SK-N-SH treated with all-trans-retinoic acid at 6 μM for 48 hours (cell line): Measurements from ENCODE around the gene UBXN2A.

Experiments
- GLIS3 ChIP-seq: fragments of 250-450 bp; sonication (Bioruptor Pico); IDR thresholded peaks from 2 replicates; pipeline ENCODE4 v1.5.0; 2020; ENCODE audit warnings: mild to moderate bottlenecking, moderate library complexity
- ISL1 ChIP-seq: fragments of 250-450 bp; sonication (Bioruptor Pico); IDR thresholded peaks from 2 replicates; pipeline ENCODE4 v2.1.2; 2022; ENCODE audit warnings: mild to moderate bottlenecking, moderate library complexity
- RARB ChIP-seq: fragments of 250-450 bp; sonication (Bioruptor Pico); IDR thresholded peaks from 2 replicates; pipeline ENCODE4 v1.8.0; 2021; ENCODE audit warnings: mild to moderate bottlenecking, moderate library complexity
- TCF4 ChIP-seq: fragments of 250-450 bp; sonication (Bioruptor Pico); IDR thresholded peaks from 2 replicates; pipeline ENCODE4 v1.8.0; 2021; ENCODE audit warnings: mild to moderate bottlenecking, moderate library complexity, borderline replicate concordance
- ZC3H10 ChIP-seq: fragments of 250-450 bp; sonication (Bioruptor Pico); IDR thresholded peaks from 2 replicates; pipeline ENCODE4 v1.5.1; 2021; ENCODE audit warnings: mild to moderate bottlenecking, moderate library complexity
- ZFP3 ChIP-seq: fragments of 250-450 bp; sonication (Bioruptor Pico); IDR thresholded peaks from 2 replicates; pipeline ENCODE4 v1.5.0; 2020; ENCODE audit warnings: mild to moderate bottlenecking, moderate library complexity
- ZNF70 ChIP-seq: fragments of 450-650 bp; formaldehyde crosslinking; IDR thresholded peaks from 2 replicates; pipeline ENCODE4 v1.5.0; 2020; ENCODE audit warnings: mild to moderate bottlenecking, moderate library complexity
- TF ChIP-seq, protein P1 (sequence below): fragments of 250-450 bp; sonication (Bioruptor Pico); IDR thresholded peaks from 2 replicates; pipeline ENCODE4 v1.5.1; 2021; ENCODE audit warnings: mild to moderate bottlenecking, moderate library complexity
- TF ChIP-seq, protein P2 (sequence below): fragments of 250-450 bp; sonication (Bioruptor Pico); IDR thresholded peaks from 2 replicates; pipeline ENCODE4 v1.8.0; 2020; ENCODE audit warnings: mild to moderate bottlenecking, moderate library complexity, borderline replicate concordance

DNA sequence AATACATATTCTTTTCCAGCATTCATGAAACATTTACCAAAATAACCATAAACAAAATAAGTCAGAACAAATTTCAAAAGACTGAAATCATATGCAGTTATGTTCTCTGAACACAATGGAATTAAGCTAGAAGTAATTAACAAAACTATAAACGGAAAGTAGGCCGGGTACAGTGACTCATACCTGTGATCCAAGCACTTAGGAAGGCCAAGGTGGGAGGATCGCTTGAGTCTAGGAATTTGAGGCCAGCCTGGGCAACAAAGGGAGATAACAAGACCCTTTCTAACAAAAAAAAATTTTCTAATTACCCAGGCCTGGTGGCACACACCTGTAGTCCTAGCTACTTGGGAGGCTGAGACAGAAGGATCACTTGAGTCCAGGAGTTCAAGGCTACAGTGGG lies 28.2 kb upstream of the UBXN2A start:
- TF ChIP-seq ISL1 (no peak), ZNF70 (no peak), RARB (CRISPR knock-in tag) (no peak), ZFP3 (CRISPR knock-in tag) (no peak), TCF4 (CRISPR knock-in tag) (no peak), GLIS3 (CRISPR knock-in tag) (no peak), ZC3H10 (CRISPR knock-in tag) (no peak)
- TF ChIP-seq, protein P1, sequence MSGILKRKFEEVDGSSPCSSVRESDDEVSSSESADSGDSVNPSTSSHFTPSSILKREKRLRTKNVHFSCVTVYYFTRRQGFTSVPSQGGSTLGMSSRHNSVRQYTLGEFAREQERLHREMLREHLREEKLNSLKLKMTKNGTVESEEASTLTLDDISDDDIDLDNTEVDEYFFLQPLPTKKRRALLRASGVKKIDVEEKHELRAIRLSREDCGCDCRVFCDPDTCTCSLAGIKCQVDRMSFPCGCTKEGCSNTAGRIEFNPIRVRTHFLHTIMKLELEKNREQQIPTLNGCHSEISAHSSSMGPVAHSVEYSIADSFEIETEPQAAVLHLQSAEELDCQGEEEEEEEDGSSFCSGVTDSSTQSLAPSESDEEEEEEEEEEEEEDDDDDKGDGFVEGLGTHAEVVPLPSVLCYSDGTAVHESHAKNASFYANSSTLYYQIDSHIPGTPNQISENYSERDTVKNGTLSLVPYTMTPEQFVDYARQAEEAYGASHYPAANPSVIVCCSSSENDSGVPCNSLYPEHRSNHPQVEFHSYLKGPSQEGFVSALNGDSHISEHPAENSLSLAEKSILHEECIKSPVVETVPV (CRISPR knock-in tag) = no peak
- TF ChIP-seq, protein P2, sequence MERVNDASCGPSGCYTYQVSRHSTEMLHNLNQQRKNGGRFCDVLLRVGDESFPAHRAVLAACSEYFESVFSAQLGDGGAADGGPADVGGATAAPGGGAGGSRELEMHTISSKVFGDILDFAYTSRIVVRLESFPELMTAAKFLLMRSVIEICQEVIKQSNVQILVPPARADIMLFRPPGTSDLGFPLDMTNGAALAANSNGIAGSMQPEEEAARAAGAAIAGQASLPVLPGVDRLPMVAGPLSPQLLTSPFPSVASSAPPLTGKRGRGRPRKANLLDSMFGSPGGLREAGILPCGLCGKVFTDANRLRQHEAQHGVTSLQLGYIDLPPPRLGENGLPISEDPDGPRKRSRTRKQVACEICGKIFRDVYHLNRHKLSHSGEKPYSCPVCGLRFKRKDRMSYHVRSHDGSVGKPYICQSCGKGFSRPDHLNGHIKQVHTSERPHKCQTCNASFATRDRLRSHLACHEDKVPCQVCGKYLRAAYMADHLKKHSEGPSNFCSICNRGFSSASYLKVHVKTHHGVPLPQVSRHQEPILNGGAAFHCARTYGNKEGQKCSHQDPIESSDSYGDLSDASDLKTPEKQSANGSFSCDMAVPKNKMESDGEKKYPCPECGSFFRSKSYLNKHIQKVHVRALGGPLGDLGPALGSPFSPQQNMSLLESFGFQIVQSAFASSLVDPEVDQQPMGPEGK = no peak
